CD4-positive, alpha-beta T cell (primary cell): Measurements from ENCODE around the gene OFD1. TPM values are rescaled to one million over a fixed set of nuclear protein-coding genes. Genes with fewer than 3 reads are reported as not detected.

Experiments used
- ATAC-seq: fragments of 200-7000 bp; cut with Tn5 transposase; one replicate; pipeline ENCODE4 v1.10.0; 2022; ENCODE audit warnings: mild to moderate bottlenecking; ENCODE audit not compliant: poor library complexity
- CTCF ChIA-PET: fragments of 350-600 bp; sonication (Branson Sonifier 250); formaldehyde crosslinking; loops from one replicate; lab custom pipeline; 2021; ENCODE audit warnings: antibody characterized with exemption, inconsistent platforms; lab: Charles Lee
- POLR2A ChIA-PET: fragments of 350-600 bp; sonication (Branson Sonifier 250); formaldehyde crosslinking; loops from one replicate; lab custom pipeline; 2021; ENCODE audit warnings: antibody characterized with exemption, inconsistent platforms; lab: Charles Lee
- DNase-seq, 14 experiments: peaks; one replicate each; pipeline ENCODE4 v3.0.0-alpha.2; 2013 to 2020; ENCODE audit warnings: mixed read lengths in 2 of 14
- H3K27ac ChIP-seq, 2 donors: one replicate each; pipeline versions ENCODE4 v1.5.1 to v1.7.0; 2013; ENCODE audit warnings: low read length in 2 of 2, low read depth in 1 of 2, mild to moderate bottlenecking in 1 of 2
- H3K27me3 ChIP-seq, 2 experiments: 1 replicate in 1 of 2; 2 replicates in 1 of 2; pipeline versions ENCODE4 v1.6.1 to v1.7.0; 2013; ENCODE audit warnings: low read length in 2 of 2, control low read depth in 1 of 2, mild to moderate bottlenecking in 1 of 2, moderate library complexity in 1 of 2; ENCODE audit not compliant: insufficient read depth in 2 of 2, control insufficient read depth in 1 of 2
- H3K36me3 ChIP-seq: one replicate; pipeline ENCODE4 v1.6.1; 2013; ENCODE audit warnings: low read length, control low read depth; ENCODE audit not compliant: insufficient read depth
- H3K4me1 ChIP-seq: one replicate; pipeline ENCODE4 v1.6.1; 2013; ENCODE audit warnings: low read length, control low read depth; ENCODE audit not compliant: insufficient read depth
- H3K4me3 ChIP-seq: one replicate; pipeline ENCODE4 v1.5.1; 2013; ENCODE audit warnings: mild to moderate bottlenecking, low read length, moderate library complexity
- H3K9me3 ChIP-seq, 2 experiments: 1 replicate in 1 of 2; 2 replicates in 1 of 2; pipeline versions ENCODE4 v1.6.1 to v1.7.0; 2013; ENCODE audit warnings: low read length in 2 of 2, mild to moderate bottlenecking in 2 of 2, control low read depth in 1 of 2, moderate library complexity in 1 of 2; ENCODE audit not compliant: control insufficient read depth in 1 of 2, insufficient read depth in 1 of 2
- H3K27ac Mint-ChIP-seq: one replicate; pipeline ENCODE4 v1.8.0; 2020; ENCODE audit warnings: mixed read lengths
- H3K27me3 Mint-ChIP-seq: one replicate; pipeline ENCODE4 v1.8.0; 2021; ENCODE audit warnings: mixed read lengths
- H3K36me3 Mint-ChIP-seq: one replicate; pipeline ENCODE4 v1.8.0; 2021; ENCODE audit warnings: low read depth, mixed read lengths
- H3K4me1 Mint-ChIP-seq: one replicate; pipeline ENCODE4 v1.8.0; 2021; ENCODE audit warnings: low read depth, mixed read lengths
- H3K4me3 Mint-ChIP-seq: one replicate; pipeline ENCODE4 v1.8.0; 2020; ENCODE audit warnings: mild to moderate bottlenecking, mixed read lengths
- H3K9me3 Mint-ChIP-seq: one replicate; pipeline ENCODE4 v1.8.0; 2020; ENCODE audit warnings: mixed read lengths
- intact Hi-C, 2 experiments: fragments of 100-400 bp; cut with DNase I in 1 of 2; cut with micrococcal nuclease in 1 of 2; formaldehyde crosslinking; loops; one replicate each; pipeline versions ENCODE4 v1.15.1 to v1.9.0; 2023 to 2025; cut with DNase I, micrococcal nuclease
- total RNA-seq, 174 experiments: library from RNA in 2 of 174; stranded (reverse) in 2 of 174; gene quantifications; one replicate each; pipeline ENCODE4 v1.2.3 and lab custom pipeline; 2021 to 2026
- TF ChIP-seq, protein P1 (sequence below): fragments of 200-600 bp; IDR thresholded peaks from one replicate; pipeline ENCODE4 v1.8.0; 2022; ENCODE audit warnings: antibody characterized with exemption, mild to moderate bottlenecking

Gene OFD1
- total RNA-seq, 2 experiments from 2014 or later = 59.1 to 60.0 TPM

DNA sequence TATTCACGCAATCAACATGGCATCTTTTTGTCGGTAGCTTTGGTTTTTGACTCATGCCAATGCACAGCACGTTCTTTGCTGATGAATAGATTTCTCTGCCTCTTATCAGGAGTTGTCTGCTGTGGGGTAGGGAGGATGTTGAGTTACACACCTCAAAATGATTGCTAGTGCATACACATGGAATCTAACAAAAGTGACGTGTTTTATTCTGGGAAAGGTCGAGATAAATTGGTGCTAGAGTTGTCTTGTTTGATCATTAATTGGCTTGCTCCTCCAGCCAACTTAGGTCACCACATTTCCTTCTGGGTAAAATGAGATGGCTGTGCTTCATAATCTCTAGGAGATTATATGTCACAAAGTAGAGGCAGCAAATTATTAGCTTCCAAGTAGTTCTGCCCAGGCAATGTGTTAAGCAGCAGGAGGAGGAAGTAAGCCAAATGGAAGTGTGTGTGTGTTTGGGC, 41.7 kb upstream of the OFD1 start:
- H3K27me3 ChIP-seq = no peaks in the 10 kb centered on the region
- Mint-ChIP-seq H3K36me3 (peaks cover 18% of the 10 kb centered on the region), H3K27ac (peak overlapping the region; percentile 29), H3K4me3 (peak overlapping the region; percentile 45), H3K9me3 (no peaks in the 10 kb centered on the region), H3K27me3 (no peaks in the 10 kb centered on the region), H3K4me1 (peaks cover 82% of the 10 kb centered on the region)
- peaks cover 37% of the 10 kb centered on the region for H3K4me1 ChIP-seq
- no peak overlapping the region for H3K27ac ChIP-seq
- ChIA-PET POLR2A (interaction anchor here (1.6 kb wide), 1 partner anchor 41 kb away, joined by 4 read pairs; the partner anchor contains the start of genes OFD1 and TRAPPC2), CTCF (interaction anchor here (1.2 kb wide), 1 partner anchor 34 kb away, joined by 3 read pairs; no protein-coding TSS in a partner anchor)
- no peak overlapping the region for H3K4me3 ChIP-seq
- no peak for DNase-seq
- no peak for ATAC-seq
- intact Hi-C loops = loop anchor here in 1 of 2 experiments (5.0 kb wide), 2 partner anchors 40 to 900 kb away; partner anchors contain the start of genes OFD1, PRPS2 and TRAPPC2
- TF ChIP-seq, protein P1, sequence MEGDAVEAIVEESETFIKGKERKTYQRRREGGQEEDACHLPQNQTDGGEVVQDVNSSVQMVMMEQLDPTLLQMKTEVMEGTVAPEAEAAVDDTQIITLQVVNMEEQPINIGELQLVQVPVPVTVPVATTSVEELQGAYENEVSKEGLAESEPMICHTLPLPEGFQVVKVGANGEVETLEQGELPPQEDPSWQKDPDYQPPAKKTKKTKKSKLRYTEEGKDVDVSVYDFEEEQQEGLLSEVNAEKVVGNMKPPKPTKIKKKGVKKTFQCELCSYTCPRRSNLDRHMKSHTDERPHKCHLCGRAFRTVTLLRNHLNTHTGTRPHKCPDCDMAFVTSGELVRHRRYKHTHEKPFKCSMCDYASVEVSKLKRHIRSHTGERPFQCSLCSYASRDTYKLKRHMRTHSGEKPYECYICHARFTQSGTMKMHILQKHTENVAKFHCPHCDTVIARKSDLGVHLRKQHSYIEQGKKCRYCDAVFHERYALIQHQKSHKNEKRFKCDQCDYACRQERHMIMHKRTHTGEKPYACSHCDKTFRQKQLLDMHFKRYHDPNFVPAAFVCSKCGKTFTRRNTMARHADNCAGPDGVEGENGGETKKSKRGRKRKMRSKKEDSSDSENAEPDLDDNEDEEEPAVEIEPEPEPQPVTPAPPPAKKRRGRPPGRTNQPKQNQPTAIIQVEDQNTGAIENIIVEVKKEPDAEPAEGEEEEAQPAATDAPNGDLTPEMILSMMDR = no peak
- H3K36me3 ChIP-seq = no peaks in the 10 kb centered on the region
- H3K9me3 ChIP-seq = no peaks in the 10 kb centered on the region

DNA sequence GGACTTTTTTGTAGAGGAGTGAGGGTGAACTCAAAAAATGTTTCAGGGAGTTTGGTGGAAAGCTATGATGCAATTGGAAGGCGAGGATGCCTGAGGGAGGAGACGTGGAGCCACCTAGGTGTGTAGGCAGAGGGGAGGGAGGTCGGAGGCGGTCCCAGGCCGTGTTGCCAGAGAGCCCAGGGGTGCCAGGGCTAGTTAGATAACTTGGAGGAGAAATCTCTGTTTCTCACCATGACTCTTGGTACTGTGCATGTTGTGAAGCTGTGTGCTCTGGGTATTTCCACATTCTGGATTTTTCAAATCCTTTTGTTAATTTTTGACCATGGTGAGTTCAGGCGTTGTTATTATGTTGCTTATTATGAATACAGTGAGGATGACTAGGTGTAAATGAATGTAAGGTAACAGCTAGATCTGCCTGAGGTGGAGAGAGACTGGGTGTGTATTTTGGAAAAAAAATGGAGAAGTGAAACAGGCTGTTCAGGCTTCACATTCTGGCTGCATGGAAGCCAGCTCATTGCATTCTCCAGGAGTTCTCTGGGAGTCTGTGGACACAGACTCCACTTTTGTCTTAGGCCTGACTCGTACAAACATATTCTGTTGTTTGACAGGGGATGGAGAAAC, 41.1 kb upstream of the OFD1 start:
- no peak overlapping the region for H3K27ac ChIP-seq
- intact Hi-C loops = loop anchor here in 1 of 2 experiments (5.0 kb wide), 2 partner anchors 39 to 901 kb away; partner anchors contain the start of genes OFD1, PRPS2 and TRAPPC2
- ATAC-seq = no peak
- no peaks in the 10 kb centered on the region for H3K9me3 ChIP-seq
- Mint-ChIP-seq H3K4me3 (peak overlapping the region; percentile 5), H3K9me3 (no peaks in the 10 kb centered on the region), H3K4me1 (peaks cover 79% of the 10 kb centered on the region), H3K27ac (peak overlapping the region; percentile 29), H3K36me3 (peaks cover 18% of the 10 kb centered on the region), H3K27me3 (no peaks in the 10 kb centered on the region)
- H3K36me3 ChIP-seq = no peaks in the 10 kb centered on the region
- H3K27me3 ChIP-seq = no peaks in the 10 kb centered on the region
- peaks cover 37% of the 10 kb centered on the region for H3K4me1 ChIP-seq
- DNase-seq = no peak
- TF ChIP-seq, protein P1 = no peak
- CTCF ChIA-PET = interaction anchor here (0.9 kb wide), 1 partner anchor 95 kb away, joined by 3 read pairs; no protein-coding TSS in a partner anchor
- POLR2A ChIA-PET = interaction anchor here (1.6 kb wide), 1 partner anchor 41 kb away, joined by 4 read pairs; the partner anchor contains the start of genes OFD1 and TRAPPC2
- no peak overlapping the region for H3K4me3 ChIP-seq

DNA sequence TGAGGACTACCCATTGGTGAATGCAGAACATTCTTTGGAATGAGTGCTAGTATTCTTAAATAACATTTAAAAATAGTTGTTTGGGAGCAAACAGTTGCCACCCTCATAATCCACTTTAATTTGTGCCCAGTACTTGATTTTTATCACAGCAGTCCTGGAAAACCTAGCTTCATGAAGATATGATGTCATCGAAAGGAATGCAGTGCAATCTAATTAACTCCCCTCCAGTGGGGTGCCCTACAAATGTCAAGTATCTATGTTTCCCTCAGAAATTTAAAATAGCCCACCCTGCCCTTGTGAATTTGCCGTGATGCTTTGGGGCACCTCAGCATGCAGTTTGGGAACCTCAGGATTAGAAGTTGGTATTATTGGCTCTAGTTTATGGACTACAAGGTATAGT, 40.2 kb upstream of the OFD1 start:
- ATAC-seq (no peak), DNase-seq (no peak)
- intact Hi-C loops = loop anchor here in 1 of 2 experiments (5.0 kb wide), 2 partner anchors 38 to 902 kb away; partner anchors contain the start of genes OFD1, PRPS2 and TRAPPC2
- CTCF ChIA-PET = interaction anchor here (0.9 kb wide), 1 partner anchor 95 kb away, joined by 3 read pairs; no protein-coding TSS in a partner anchor
- no peak overlapping the region for H3K4me3 ChIP-seq
- H3K36me3 Mint-ChIP-seq = peaks cover 13% of the 10 kb centered on the region
- TF ChIP-seq, protein P1 = no peak
- no peaks in the 10 kb centered on the region for H3K27me3 Mint-ChIP-seq
- H3K9me3 Mint-ChIP-seq = no peaks in the 10 kb centered on the region
- H3K27ac ChIP-seq = no peak overlapping the region
- H3K4me3 Mint-ChIP-seq = no peak overlapping the region
- H3K4me1 Mint-ChIP-seq = peaks cover 82% of the 10 kb centered on the region
- H3K36me3 ChIP-seq = peaks cover 2% of the 10 kb centered on the region
- no peaks in the 10 kb centered on the region for H3K9me3 ChIP-seq
- H3K27ac Mint-ChIP-seq = no peak overlapping the region
- no peaks in the 10 kb centered on the region for H3K27me3 ChIP-seq
- H3K4me1 ChIP-seq = peaks cover 38% of the 10 kb centered on the region
- POLR2A ChIA-PET = interaction anchor here (0.6 to 1.0 kb wide), 2 partner anchors 32 to 718 kb away, joined by 3 read pairs; no protein-coding TSS in a partner anchor
